GM21737 (cell line): ENCODE measurements around the gene NLGN4X.

ENCODE experiments used
- ATAC-seq: cut with Tn5 transposase; IDR thresholded peaks from one replicate; pipeline ENCODE4 v1.9.1; 2021; ENCODE audit warnings: mild to moderate bottlenecking, moderate library complexity; ENCODE audit not compliant: unreplicated experiment

NLGN4X gene

GRCh38 chrX:6159468-6159867 is 69.2 kb downstream of the NLGN4X start:
- no peak for ATAC-seq

- no peak for ATAC-seq
Observed at GRCh38 chrX:6151971-6152370, 76.7 kb downstream of the NLGN4X start.

- no peak for ATAC-seq
Observed at GRCh38 chrX:6149060-6149872, 79.4 kb downstream of the NLGN4X start.

- no peak for ATAC-seq
Observed at GRCh38 chrX:6134255-6134654, 94.4 kb downstream of the NLGN4X start.

- ATAC-seq: no peak
Observed at GRCh38 chrX:6132970-6133369, 95.7 kb downstream of the NLGN4X start.

GRCh38 chrX:6131287-6131686 is 97.4 kb downstream of the NLGN4X start:
- no peak for ATAC-seq

- ATAC-seq: no peak
Observed at GRCh38 chrX:6129195-6129594, 99.5 kb downstream of the NLGN4X start.

- ATAC-seq: no peak
Observed at GRCh38 chrX:6120329-6120728, 108.3 kb downstream of the NLGN4X start.

- ATAC-seq: no peak
Observed at GRCh38 chrX:6095469-6095868, 133.2 kb downstream of the NLGN4X start.

- ATAC-seq: no peak
Observed at GRCh38 chrX:6074532-6074931, 154.1 kb downstream of the NLGN4X start.

GRCh38 chrX:6071731-6072130 is 156.9 kb downstream of the NLGN4X start:
- no peak for ATAC-seq

GRCh38 chrX:6067600-6067999 is 161.1 kb downstream of the NLGN4X start:
- ATAC-seq: no peak

- no peak for ATAC-seq
Observed at GRCh38 chrX:6053141-6053540, 175.5 kb downstream of the NLGN4X start.

- no peak for ATAC-seq
Observed at GRCh38 chrX:6052111-6052745, 176.4 kb downstream of the NLGN4X start.

- ATAC-seq: no peak
Observed at GRCh38 chrX:6049132-6049531, 179.5 kb downstream of the NLGN4X start.

GRCh38 chrX:6041630-6042029 is 187.0 kb downstream of the NLGN4X start:
- no peak for ATAC-seq

GRCh38 chrX:6029014-6029413 is 199.7 kb downstream of the NLGN4X start:
- no peak for ATAC-seq

- ATAC-seq: no peak
Observed at GRCh38 chrX:6026980-6027379, 201.7 kb downstream of the NLGN4X start.

GRCh38 chrX:6026429-6026828 is 202.2 kb downstream of the NLGN4X start:
- no peak for ATAC-seq

- ATAC-seq: no peak
Observed at GRCh38 chrX:6024204-6024603, 204.5 kb downstream of the NLGN4X start.

- no peak for ATAC-seq
Observed at GRCh38 chrX:6021316-6022091, 207.2 kb downstream of the NLGN4X start.

- ATAC-seq: no peak
Observed at GRCh38 chrX:6019076-6019475, 209.6 kb downstream of the NLGN4X start.
